A549 (cell line): Measurements from ENCODE around the gene GPSM1. TPM values are rescaled to one million over a fixed set of nuclear protein-coding genes. Genes with fewer than 3 reads are reported as not detected.

ENCODE experiments used
- ATAC-seq, 2 experiments: fragments of 200-7000 bp in 1 of 2; fragments of >200 bp in 1 of 2; cut with Nextera tagmentation in 1 of 2; cut with Tn5 transposase in 1 of 2; 3 replicates each; pipeline versions ENCODE4 v1.8.0 to v1.9.1; 2018 to 2020; ENCODE audit warnings: mild to moderate bottlenecking in 1 of 2, moderate library complexity in 1 of 2
- CTCF ChIA-PET: fragments of 300-600 bp; sonication (Branson Sonifier 250); formaldehyde crosslinking; extraction: SDS; loops from one replicate; lab custom pipeline; 2021; ENCODE audit warnings: antibody characterized with exemption, inconsistent platforms; lab: Yijun Ruan, JAX
- POLR2A ChIA-PET: fragments of 350-600 bp; formaldehyde crosslinking; extraction: SDS; loops from one replicate; lab custom pipeline; 2021; ENCODE audit warnings: antibody characterized with exemption, inconsistent platforms; lab: Yijun Ruan, JAX
- DNase-seq, 2 experiments: peaks; one replicate each; pipeline versions ENCODE4 v3.0.0 to v3.0.0-alpha.2; 2011 to 2016; ENCODE audit warnings: low read depth in 1 of 2, low spot score in 1 of 2
- FAIRE-seq: peaks from 2 replicates; lab custom pipeline; 2011; peaks lifted over from hg19 to GRCh38; lab: Jason Lieb, UNC
- H3K27ac ChIP-seq, 2 experiments: fragments of >200 bp; sonication (Bioruptor Twin); formaldehyde crosslinking; 3 replicates each; pipeline ENCODE4 v1.5.1; 2016 to 2017
- H3K4me1 ChIP-seq: fragments of >200 bp; sonication (Bioruptor Twin); formaldehyde crosslinking; 3 replicates; pipeline ENCODE4 v1.6.1; 2016
- H3K4me2 ChIP-seq: fragments of >200 bp; sonication (Bioruptor Twin); formaldehyde crosslinking; 3 replicates; pipeline ENCODE4 v1.6.1; 2016
- H3K4me3 ChIP-seq: fragments of >200 bp; sonication (Bioruptor Twin); formaldehyde crosslinking; 3 replicates; pipeline ENCODE4 v1.5.1; 2016
- H3K9me3 ChIP-seq: fragments of >200 bp; sonication (Bioruptor Twin); formaldehyde crosslinking; 3 replicates; pipeline ENCODE4 v1.6.1; 2016
- CTCF ChIP-seq: fragments of >200 bp; sonication (Bioruptor Twin); formaldehyde crosslinking; IDR thresholded peaks from 3 replicates; pipeline ENCODE4 v1.5.1; 2016
- E2F6 ChIP-seq: IDR thresholded peaks from 2 replicates; pipeline ENCODE4 v1.6.1; 2012; ENCODE audit warnings: low read depth, borderline replicate concordance
- EHF ChIP-seq: fragments of 250-450 bp; sonication (Bioruptor Pico); IDR thresholded peaks from 2 replicates; pipeline ENCODE4 v1.5.0; 2020; ENCODE audit warnings: mild to moderate bottlenecking
- EHMT2 ChIP-seq: fragments of 200-600 bp; sonication (generic); IDR thresholded peaks from 2 replicates; pipeline ENCODE4 v1.6.1; 2016; ENCODE audit warnings: antibody characterized with exemption, low read depth, mild to moderate bottlenecking, moderate library complexity
- JUN ChIP-seq, 2 experiments: fragments of >200 bp; sonication (Bioruptor Twin); formaldehyde crosslinking; IDR thresholded peaks; 2 replicates in 1 of 2; 3 replicates in 1 of 2; pipeline ENCODE4 v1.6.1; 2016 to 2017
- MAZ ChIP-seq: fragments of 150-350 bp; IDR thresholded peaks from 2 replicates; pipeline ENCODE4 v1.6.1; 2014; ENCODE audit warnings: antibody characterized with exemption, low read depth, low read length, borderline replicate concordance
- POLR2A ChIP-seq: IDR thresholded peaks from 2 replicates; pipeline ENCODE4 v1.6.1; 2012; ENCODE audit warnings: mild to moderate bottlenecking, low read length
- POLR2AphosphoS2 ChIP-seq: conservative IDR thresholded peaks from 2 replicates; pipeline ENCODE4 v1.6.1; 2012; ENCODE audit warnings: low read length, improper control_type of control experiment, inconsistent platforms
- RAD21 ChIP-seq, 2 experiments: fragments of >200 bp in 1 of 2; sonication (Bioruptor Twin) in 1 of 2; formaldehyde crosslinking in 1 of 2; IDR thresholded peaks in 1 of 2; conservative IDR thresholded peaks in 1 of 2; 2 replicates in 1 of 2; 3 replicates in 1 of 2; pipeline ENCODE4 v1.6.1; 2012 to 2018; ENCODE audit warnings: inconsistent platforms in 1 of 2
- RNF2 ChIP-seq: fragments of 200-600 bp; sonication (generic); IDR thresholded peaks from 2 replicates; pipeline ENCODE4 v1.6.1; 2016; ENCODE audit warnings: low read depth, mild to moderate bottlenecking, antibody characterized with exemption, moderate library complexity, borderline replicate concordance
- SMC3 ChIP-seq: fragments of >200 bp; sonication (Bioruptor Twin); formaldehyde crosslinking; IDR thresholded peaks from 3 replicates; pipeline ENCODE4 v1.6.1; 2018; ENCODE audit warnings: inconsistent platforms
- TP53 ChIP-seq: fragments of 250-450 bp; sonication (Bioruptor Pico); IDR thresholded peaks from 2 replicates; pipeline ENCODE4 v1.5.0; 2021; ENCODE audit warnings: mild to moderate bottlenecking, moderate library complexity
- ZC3H11A ChIP-seq: fragments of 450-650 bp; IDR thresholded peaks from 2 replicates; pipeline ENCODE4 v1.6.1; 2014; ENCODE audit warnings: antibody characterized with exemption, mild to moderate bottlenecking
- WGBS: methylation state at CpG from one replicate; pipeline ENCODE4 v1.1.6; 2017; ENCODE audit errors: missing lambda C conversion rate; 5-methylcytosine and 5-hydroxymethylcytosine counted together
- polyA plus RNA-seq, 4 experiments: library from polyadenylated mRNA; depleted of rRNA in 3 of 4; stranded (reverse); fragments of >200 nt; fragmentation: RNase III in 1 of 4; extraction: RNeasy Plus Mini Kit Qiagen cat#74134 plus additional on column Dnase treatment in 1 of 4; gene quantifications; 2 replicates in 3 of 4; 3 replicates in 1 of 4; pipeline ENCODE4 v1.2.3, GENCODE V29; 2011 to 2017
- TF ChIP-seq, protein P1 (sequence below): fragments of 150-350 bp; IDR thresholded peaks from 2 replicates; pipeline ENCODE4 v1.6.1; 2014; ENCODE audit warnings: low read depth, mild to moderate bottlenecking, low read length
- TF ChIP-seq, protein P2 (sequence below): IDR thresholded peaks from 2 replicates; pipeline ENCODE4 v1.6.1; 2012

Gene GPSM1
- polyA plus RNA-seq, 2 of the 4 experiments (the other 2 are of a cell fraction), result 2.1 to 8.8 TPM

DNA sequence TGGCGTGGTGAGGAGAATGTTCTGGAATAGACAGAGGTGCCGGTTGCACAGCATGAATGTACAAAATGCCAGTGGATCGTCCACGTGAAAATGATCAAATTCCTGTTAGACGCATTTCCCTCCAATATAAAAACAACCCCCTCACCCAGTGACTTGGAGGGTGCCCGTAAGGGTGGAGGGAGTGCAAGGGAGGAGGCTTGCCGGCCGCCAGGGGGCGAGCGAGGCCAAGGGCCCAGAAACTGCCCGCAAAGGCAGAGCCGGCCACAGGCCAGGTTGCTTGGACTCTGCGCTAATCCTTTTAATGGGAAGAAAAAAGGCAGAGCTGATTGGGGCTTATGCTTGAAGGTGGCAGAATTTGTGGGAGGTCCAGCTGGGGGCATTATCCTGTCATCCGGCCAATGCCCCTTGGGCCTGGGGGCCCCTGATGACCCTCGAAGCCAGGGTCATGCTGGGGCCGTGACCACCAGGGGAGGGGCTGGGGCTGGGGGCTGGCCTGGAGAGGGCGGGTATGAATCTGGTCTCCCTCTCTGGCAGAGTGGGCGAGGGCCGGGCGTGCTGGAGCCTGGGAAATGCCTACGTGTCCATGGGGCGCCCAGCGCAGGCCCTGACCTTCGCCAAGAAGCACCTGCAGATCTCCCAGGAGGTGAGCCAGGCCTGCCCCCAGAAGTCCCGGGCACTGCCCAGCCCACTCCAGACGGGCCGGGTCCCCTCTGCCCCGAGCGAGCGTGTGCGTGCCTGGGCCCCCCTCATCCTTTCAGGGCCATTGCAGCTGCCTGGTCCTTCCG, 12.0 kb downstream of the GPSM1 start:
- no peak for FAIRE-seq
- CTCF ChIA-PET, result interaction anchor here (0.6 to 2.0 kb wide), 28 partner anchors 9 to 147 kb away, joined by 3 to 18 read pairs (median 4); partner anchors contain the start of genes DNLZ, GPSM1 and SNAPC4
- peak; percentile 67 to 92 for ATAC-seq

DNA sequence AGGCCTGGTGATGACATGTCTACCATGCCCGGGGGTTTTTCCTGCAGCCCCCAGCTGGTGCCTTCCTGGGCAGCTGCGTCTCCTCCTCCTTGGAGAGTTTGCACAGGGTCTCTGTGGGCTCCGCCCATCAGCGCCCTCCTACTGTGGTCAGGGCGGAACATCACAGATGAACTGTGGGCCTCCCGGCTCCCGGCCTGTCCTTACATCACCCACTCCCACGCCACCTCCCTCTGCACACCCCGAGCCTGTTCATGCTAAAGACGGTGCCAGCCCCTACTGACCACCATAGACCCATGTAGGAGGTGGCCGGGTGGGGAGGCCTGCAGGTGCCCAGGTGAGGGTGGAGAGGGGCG, 12.6 kb downstream of the GPSM1 start:
- H3K4me3 ChIP-seq, result no peak overlapping the region
- WGBS, result 88% methylated on average over 10 of the region's 12 CpGs
- FAIRE-seq, result no peak

More for the DNA sequence above, 12.0 kb downstream of the GPSM1 start:
- Histone ChIP-seq H3K4me2 (no peak overlapping the region), H3K4me1 (0 out of 3 replicates have a peak, but pooled peaks cover 3% of the 10 kb centered on the region), H3K4me3 (no peak overlapping the region), H3K27ac (no peak overlapping the region), H3K9me3 (no peaks in the 10 kb centered on the region)
- WGBS, result 49% methylated on average over 28 of the region's 32 CpGs
- TF ChIP-seq MAZ (peak; percentile 53; the same call in 1 of the 2 replicates), SMC3 (peak; percentile 76), CTCF (peak; percentile 91), JUN (IDR thresholded peaks at IDR 0.05) (0 out of 5 replicates have a peak, but pooled peaks of 1 of the 2 experiments have one; percentile 20), EHMT2 (no peak), TP53 (CRISPR knock-in tag) (no peak), EHF (CRISPR knock-in tag) (no peak), POLR2A (no peak), RAD21 (conservative IDR thresholded peaks at IDR 0.05 in 1 of 2, IDR thresholded peaks at IDR 0.05 in 1 of 2) (peak; percentile 68 to 72), RNF2 (no peak)
- TF ChIP-seq, protein P1, sequence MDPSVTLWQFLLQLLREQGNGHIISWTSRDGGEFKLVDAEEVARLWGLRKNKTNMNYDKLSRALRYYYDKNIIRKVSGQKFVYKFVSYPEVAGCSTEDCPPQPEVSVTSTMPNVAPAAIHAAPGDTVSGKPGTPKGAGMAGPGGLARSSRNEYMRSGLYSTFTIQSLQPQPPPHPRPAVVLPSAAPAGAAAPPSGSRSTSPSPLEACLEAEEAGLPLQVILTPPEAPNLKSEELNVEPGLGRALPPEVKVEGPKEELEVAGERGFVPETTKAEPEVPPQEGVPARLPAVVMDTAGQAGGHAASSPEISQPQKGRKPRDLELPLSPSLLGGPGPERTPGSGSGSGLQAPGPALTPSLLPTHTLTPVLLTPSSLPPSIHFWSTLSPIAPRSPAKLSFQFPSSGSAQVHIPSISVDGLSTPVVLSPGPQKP, result no peak
- TF ChIP-seq, protein P2, sequence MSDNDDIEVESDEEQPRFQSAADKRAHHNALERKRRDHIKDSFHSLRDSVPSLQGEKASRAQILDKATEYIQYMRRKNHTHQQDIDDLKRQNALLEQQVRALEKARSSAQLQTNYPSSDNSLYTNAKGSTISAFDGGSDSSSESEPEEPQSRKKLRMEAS, result no peak
- peak; percentile 74 to 79 for DNase-seq
- POLR2A ChIA-PET, result interaction anchor here (0.6 to 1.9 kb wide), 2 partner anchors 24 to 63 kb away, joined by 3 to 8 read pairs; no protein-coding TSS in a partner anchor

More for the DNA sequence above, 12.6 kb downstream of the GPSM1 start:
- 0 out of 3 replicates have a peak, but pooled peaks cover 3% of the 10 kb centered on the region for H3K4me1 ChIP-seq
- TF ChIP-seq EHF (CRISPR knock-in tag) (no peak), ZC3H11A (no peak), POLR2AphosphoS2 (no peak), E2F6 (no peak)
- H3K27ac ChIP-seq, result no peak overlapping the region
- no peak for DNase-seq
- no peak overlapping the region for H3K4me2 ChIP-seq
- no peaks in the 10 kb centered on the region for H3K9me3 ChIP-seq
- no peak for ATAC-seq
- CTCF ChIA-PET, result interaction anchor here (0.6 to 2.0 kb wide), 28 partner anchors 8 to 147 kb away, joined by 3 to 18 read pairs (median 4); partner anchors contain the start of genes DNLZ, GPSM1 and SNAPC4
- POLR2A ChIA-PET, result interaction anchor here (1.9 kb wide), 1 partner anchor 23 kb away, joined by 8 read pairs; no protein-coding TSS in a partner anchor
